Suppressor macrophage treated with lipopolysaccharide for 1 hour (primary cell): ENCODE data around the gene ZC3H8.
A peak's percentile ranks its signal among the peaks of the same experiment; 100 is the strongest.
"Not testable (repeated sequence)": the region's sequence is repeated elsewhere in the genome, so short reads cannot be mapped to it uniquely, and the experiment has no call there.

Experiments
- DNase-seq, 3 donors: peaks; one replicate each; pipeline ENCODE4 v3.0.0-alpha.2; 2020 to 2022

Gene ZC3H8

GRCh38 chr2:112259509-112260294 is 4.9 kb upstream of the ZC3H8 start:
- DNase-seq, result peak; percentile 84 to 91 (median 89)

DNA sequence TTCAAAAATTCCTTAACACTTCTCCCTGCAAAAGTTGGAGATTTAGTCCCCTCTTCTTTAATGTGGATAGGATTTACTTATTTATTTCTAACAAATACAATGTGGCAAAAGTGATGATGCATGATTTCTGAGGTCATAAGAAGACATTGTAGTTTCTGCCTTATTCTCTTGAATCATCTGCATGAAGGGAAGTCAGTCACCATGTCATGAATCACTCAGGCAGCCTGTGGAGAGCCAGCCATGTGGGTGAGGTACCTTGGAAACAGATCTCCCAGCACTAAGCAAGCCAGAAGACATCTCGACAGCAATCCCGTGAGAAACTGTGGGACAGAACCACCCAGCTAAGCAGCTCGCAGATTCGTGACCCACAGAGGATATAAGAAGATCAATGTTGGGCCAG is 2.7 kb upstream of the ZC3H8 start:
- DNase-seq, result peak; percentile 84 to 94 (median 93)

- no peak for DNase-seq
Observed at GRCh38 chr2:112256654-112257053, 1.8 kb upstream of the ZC3H8 start.

DNA sequence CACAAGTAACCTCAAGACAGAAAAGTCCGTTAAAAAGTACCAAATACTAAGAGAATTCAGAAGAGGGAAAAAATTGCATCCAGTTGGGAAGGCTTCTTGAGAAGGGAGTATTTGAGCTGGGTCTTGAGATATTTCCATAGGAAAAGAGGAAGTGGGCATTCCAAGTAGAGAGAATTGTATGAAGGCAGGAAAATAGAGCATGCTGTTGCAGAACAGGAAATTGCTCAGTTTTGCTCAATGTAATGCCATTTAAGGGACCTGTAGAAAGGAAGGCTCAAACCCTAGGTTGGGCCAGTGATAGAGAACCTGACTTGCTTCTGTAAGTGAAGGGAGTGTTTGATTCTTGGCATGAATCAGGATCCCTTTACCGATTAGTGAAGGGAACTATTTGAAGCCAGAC is 1.0 kb upstream of the ZC3H8 start:
- peak; percentile 51 to 78 (median 65) for DNase-seq

DNA sequence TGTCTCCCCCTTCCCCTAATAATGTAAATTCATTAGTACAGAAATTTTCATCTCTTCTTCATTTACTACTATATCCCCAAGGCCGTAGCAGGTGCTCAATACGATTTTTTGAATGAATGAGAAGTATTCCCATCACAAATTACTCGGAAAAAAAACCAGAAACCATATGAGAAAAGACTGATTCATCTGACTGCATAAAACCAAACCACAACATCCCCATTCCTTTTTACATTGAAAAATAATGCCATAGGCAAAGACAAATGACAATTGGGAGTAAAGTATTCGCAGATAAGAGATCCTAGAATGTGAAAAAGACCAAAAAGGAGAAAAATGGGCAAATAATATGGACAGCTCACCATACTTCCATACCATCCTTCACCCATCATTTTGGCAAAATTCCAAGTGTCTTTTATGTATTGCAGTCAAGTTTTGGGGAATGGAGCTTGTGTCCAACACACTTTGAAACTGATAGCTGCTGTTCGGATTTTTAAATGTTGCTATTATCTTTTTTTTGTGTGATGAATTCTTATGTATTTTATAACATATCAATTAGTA is 1.5 kb downstream of the ZC3H8 start:
- peak; percentile 24 to 74 (median 67) for DNase-seq

DNA sequence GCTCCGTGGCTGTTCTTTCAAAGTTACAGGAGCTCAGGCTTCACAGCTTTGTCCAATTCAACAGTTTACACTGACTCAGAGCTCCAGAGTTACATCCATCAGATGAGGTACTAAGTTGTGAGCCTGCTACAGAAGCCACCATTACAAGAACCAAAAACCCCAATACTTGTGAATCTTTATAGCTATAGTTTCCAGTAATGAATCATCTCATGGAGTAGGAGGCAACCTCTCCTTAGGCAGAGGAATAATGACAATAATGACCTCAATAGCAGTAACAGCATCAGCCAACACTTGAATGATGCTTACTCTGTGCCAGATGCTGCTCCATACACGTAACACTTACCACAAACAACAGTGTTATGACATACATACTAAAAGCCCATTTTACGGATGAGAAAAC is 3.6 kb downstream of the ZC3H8 start:
- DNase-seq, result peak; percentile 12 to 50 (median 47)

- no peak for DNase-seq
Observed at GRCh38 chr2:112244854-112245253, 10.0 kb downstream of the ZC3H8 start.

DNA sequence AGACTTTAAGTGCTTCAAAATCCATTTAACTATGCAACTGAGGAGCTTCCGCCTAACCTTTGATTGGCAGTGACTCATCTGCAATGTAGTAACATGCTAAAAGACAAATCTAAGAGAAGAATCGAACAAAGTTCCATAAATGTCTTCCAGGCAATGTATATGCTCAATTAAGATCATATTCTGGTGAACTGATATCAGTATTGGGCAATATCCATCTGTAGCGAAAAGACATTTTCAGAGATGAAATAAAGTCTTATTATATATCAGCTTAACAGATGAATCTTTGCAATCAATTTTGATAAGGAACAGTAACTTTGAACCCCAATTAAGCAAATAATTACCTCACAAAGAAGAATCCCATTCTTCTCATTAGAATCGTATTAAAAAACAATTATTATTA is 11.6 kb downstream of the ZC3H8 start:
- DNase-seq, result no peak

GRCh38 chr2:112242384-112242783 is 12.5 kb downstream of the ZC3H8 start:
- no peak for DNase-seq

GRCh38 chr2:112239862-112240261 is 15.0 kb downstream of the ZC3H8 start:
- no peak for DNase-seq

DNA sequence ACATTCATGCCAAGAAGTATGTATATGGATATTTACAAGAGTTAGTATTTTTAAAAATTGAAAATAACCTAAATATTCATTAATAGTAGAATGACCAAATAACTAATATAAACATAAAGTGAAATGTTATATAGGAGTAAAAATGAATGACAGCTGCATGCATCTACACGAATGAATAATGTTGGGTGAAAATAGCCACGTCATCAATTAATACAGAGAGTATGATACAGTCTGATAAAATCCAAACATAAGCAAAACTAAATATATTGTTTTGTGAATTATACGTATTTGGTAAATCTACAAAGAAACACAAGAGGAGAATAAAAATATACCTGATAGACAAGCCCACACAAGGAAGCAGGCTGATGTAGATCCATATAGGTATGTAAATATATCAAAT is 24.5 kb downstream of the ZC3H8 start:
- no peak for DNase-seq

GRCh38 chr2:112229348-112229747 is 25.5 kb downstream of the ZC3H8 start:
- DNase-seq, result no peak

- peak; percentile 2 to 26 (median 17) for DNase-seq
Observed at GRCh38 chr2:112220831-112221230, 34.0 kb downstream of the ZC3H8 start.

GRCh38 chr2:112220186-112220585 is 34.7 kb downstream of the ZC3H8 start:
- DNase-seq, result no peak

DNA sequence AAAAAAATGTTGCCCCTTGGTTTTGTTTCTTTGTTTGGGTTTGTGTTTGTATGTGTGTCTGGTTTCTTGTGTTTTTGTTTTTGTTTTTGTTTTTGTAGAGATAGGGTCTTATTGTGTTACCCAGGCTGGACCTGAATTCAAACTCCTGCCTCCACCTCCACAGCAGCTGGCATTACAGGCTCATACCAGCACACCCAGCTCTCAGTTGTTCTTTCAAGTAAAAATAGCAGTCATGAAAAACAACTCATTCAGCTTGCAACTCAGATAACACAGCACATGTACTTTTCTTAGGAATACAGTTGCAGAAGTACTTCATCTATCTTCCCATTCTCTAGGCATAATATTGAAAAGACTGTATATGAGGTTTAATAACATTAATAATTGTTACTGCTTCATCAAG is 37.0 kb downstream of the ZC3H8 start:
- no peak for DNase-seq

- DNase-seq, result no peak
Observed at GRCh38 chr2:112216167-112216566, 38.7 kb downstream of the ZC3H8 start.

DNA sequence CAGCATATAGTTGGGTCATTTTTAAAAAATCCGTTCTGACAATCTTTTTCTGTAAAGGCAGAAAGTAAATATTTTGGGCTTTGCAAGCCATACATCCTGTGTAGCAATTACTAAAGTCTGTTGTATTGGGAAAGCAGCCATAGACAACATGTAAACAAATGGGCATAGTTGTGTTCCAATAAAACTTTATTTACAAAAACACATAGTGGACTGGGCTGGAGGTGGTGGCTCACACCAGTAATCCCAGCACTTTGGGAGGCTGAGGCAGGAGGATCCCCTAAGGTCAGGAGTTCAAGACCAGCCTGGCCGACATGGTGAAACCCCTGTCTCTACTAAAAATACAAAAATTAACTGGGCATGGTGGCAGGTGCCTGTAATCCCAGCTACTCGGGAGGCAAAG is 46.9 kb downstream of the ZC3H8 start:
- not testable (repeated sequence) for DNase-seq

- DNase-seq, result peak in 1 of 3 donors; percentile 9
Observed at GRCh38 chr2:112204411-112204810, 50.4 kb downstream of the ZC3H8 start.

DNA sequence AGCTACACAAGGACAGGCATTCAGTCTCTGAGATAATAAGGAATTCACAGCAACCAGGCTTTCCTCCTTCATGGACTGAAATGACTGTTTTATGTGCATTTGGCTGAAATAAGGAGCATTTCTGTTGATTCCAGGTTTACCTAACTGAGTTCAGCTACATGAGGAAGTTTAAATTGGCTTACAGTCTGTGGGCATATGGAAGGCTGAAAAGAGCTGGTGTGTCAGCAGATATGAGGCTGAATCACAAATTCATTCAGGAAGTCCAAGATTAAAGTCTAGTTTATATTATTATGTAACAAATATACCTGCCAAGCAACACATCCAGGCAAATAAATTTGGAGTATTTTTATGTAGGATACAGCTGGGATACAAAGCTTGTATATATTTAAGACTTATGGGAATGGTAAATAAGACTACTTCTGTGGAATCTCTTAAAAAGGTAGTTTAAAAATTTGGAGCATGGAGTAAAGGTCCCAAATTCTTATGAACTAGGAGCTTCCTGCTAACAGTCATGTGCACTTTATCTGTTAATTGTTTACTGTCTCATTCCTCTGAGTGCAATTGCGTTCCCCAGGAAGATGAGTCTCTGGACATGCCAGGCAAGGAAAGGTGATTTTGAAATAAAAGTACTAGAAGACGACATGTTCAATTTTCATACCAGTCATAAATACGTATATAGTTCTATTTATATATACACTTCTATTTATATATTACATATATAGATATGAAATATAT is 53.0 kb downstream of the ZC3H8 start:
- peak; percentile 38 to 52 (median 47) for DNase-seq

GRCh38 chr2:112199188-112199587 is 55.7 kb downstream of the ZC3H8 start:
- DNase-seq, result no peak

DNA sequence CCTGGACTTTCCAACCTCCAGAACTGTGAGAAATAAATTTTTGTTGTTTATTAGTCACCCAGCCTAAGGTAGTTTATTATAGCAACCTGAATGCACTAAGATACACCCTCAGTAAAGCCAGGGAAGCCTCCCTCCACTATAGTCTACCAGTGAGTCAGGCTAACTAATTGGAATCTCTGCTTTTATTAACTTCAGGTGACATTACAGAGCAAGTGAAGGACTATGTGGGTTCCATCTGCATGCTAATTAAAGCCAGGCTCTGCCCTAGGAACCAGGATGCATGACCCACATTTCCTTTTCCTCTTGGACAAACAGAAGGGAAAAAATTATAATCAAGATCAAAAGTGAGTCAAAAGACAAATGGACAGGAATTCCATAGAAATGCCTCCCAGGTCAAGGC is 56.1 kb downstream of the ZC3H8 start:
- DNase-seq, result no peak

DNA sequence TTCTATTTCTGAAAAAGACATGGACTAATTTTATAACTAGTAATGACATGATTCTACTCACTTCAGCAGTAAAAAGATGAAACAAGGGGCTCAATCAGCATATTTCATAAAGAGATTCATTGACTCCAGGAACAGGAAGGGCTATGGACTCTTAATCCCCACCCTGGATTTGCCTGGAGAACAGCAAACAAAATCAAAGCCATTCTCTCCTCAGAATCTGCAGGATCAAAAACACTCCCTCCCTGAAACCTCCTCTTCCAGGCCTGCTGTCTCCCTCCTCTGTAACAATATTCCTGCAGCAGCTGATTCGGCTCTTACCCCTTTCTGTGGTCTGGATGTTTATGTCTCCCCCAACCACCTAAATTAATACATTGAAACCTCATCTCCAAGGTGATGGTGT is 57.0 kb downstream of the ZC3H8 start:
- DNase-seq, result no peak

DNA sequence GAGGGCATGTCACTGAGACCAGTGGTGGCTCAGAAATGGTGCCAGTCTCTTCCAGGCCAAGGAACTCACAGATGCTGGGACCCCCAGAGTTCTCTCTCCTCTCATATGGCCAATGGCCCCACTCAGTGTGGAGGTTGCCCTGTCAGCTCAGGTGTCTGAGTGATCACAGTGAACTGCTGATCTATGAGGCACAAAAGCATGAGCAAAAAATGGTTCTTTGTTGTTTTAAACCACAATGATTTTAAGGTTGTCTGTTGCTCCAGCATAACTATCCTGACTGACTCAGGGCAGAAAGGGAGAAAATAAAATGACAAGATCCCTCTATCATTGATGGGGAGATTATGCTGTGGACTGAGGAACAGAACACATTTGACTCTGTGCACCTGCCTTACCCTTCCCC is 58.9 kb downstream of the ZC3H8 start:
- no peak for DNase-seq

- no peak for DNase-seq
Observed at GRCh38 chr2:112195167-112195766, 59.6 kb downstream of the ZC3H8 start.
